PC-9 (cell line): ENCODE results near the gene FATE1. TPM values are rescaled to one million over a fixed set of nuclear protein-coding genes. Genes with fewer than 3 reads are reported as not detected.

Source experiments
- BruUV-seq: library from RNA; stranded (reverse); fragments of 400-500 nt; replicated peaks from 2 replicates; lab custom pipeline; 2021; lab: Mats Ljungman, UMichigan
- CTCF ChIA-PET: fragments of 300-600 bp; sonication (Branson Sonifier 250); formaldehyde crosslinking; loops from one replicate; lab custom pipeline; 2022; ENCODE audit warnings: antibody characterized with exemption; lab: Charles Lee
- POLR2A ChIA-PET: fragments of 300-600 bp; sonication (Branson Sonifier 250); formaldehyde crosslinking; loops from one replicate; lab custom pipeline; 2022; ENCODE audit warnings: antibody characterized with exemption; ENCODE audit not compliant: unreplicated experiment; lab: Charles Lee
- DNase-seq, 2 experiments: peaks; one replicate each; pipeline versions ENCODE4 v3.0.0 to v3.0.0-alpha.2; 2015 to 2022; ENCODE audit warnings: mixed read lengths in 1 of 2
- H2AFZ ChIP-seq: fragments of 200-600 bp; sonication (generic); 2 replicates; pipeline ENCODE4 v1.8.1; 2017; ENCODE audit warnings: antibody characterized with exemption
- H3F3A ChIP-seq: fragments of 200-600 bp; sonication (generic); 2 replicates; pipeline ENCODE4 v1.8.1; 2017; ENCODE audit warnings: antibody characterized with exemption, mild to moderate bottlenecking, low read depth; ENCODE audit not compliant: insufficient read depth
- H3K27ac ChIP-seq: fragments of 200-600 bp; sonication (generic); 2 replicates; pipeline ENCODE4 v1.6.1; 2016; ENCODE audit warnings: mixed run types
- H3K27me3 ChIP-seq: fragments of 200-600 bp; sonication (generic); 2 replicates; pipeline ENCODE4 v1.6.1; 2016; ENCODE audit warnings: low read depth, mixed run types; ENCODE audit not compliant: insufficient read depth
- H3K36me3 ChIP-seq: fragments of 200-600 bp; sonication (generic); 2 replicates; pipeline ENCODE4 v1.6.1; 2016; ENCODE audit warnings: low read depth, mixed run types
- H3K4me1 ChIP-seq: fragments of 200-600 bp; sonication (generic); replicated peaks from 2 replicates; pipeline ENCODE4 v1.6.1; 2016; ENCODE audit warnings: mixed run types; ENCODE audit not compliant: insufficient read depth
- H3K4me2 ChIP-seq: fragments of 200-600 bp; sonication (generic); 2 replicates; pipeline ENCODE4 v1.6.1; 2017; ENCODE audit warnings: mixed run types
- H3K4me3 ChIP-seq: fragments of 200-600 bp; sonication (generic); 2 replicates; pipeline ENCODE4 v1.6.1; 2016; ENCODE audit warnings: mixed run types
- H3K79me2 ChIP-seq: fragments of 200-600 bp; sonication (generic); 2 replicates; pipeline ENCODE4 v1.6.1; 2017; ENCODE audit warnings: low read depth, mixed run types
- H3K9me2 ChIP-seq: fragments of 200-600 bp; sonication (generic); 2 replicates; pipeline ENCODE4 v1.8.1; 2017; ENCODE audit warnings: mild to moderate bottlenecking; ENCODE audit not compliant: insufficient read depth
- H3K9me3 ChIP-seq: fragments of 200-600 bp; sonication (generic); 2 replicates; pipeline ENCODE4 v1.8.1; 2016; ENCODE audit warnings: low read depth; ENCODE audit not compliant: insufficient read depth
- H4K20me1 ChIP-seq: fragments of 200-600 bp; sonication (generic); 2 replicates; pipeline ENCODE4 v1.8.1; 2017; ENCODE audit not compliant: insufficient read depth
- CTCF ChIP-seq: fragments of 200-600 bp; sonication (generic); conservative IDR thresholded peaks from 2 replicates; pipeline ENCODE4 v1.6.1; 2017; ENCODE audit warnings: mixed run types, antibody characterized with exemption, mild to moderate bottlenecking, moderate library complexity
- EZH2 ChIP-seq: fragments of 200-600 bp; sonication (generic); IDR thresholded peaks from 2 replicates; pipeline ENCODE4 v1.8.0; 2017; ENCODE audit warnings: antibody characterized with exemption, low read depth
- intact Hi-C: fragments of 100-400 bp; cut with micrococcal nuclease; formaldehyde crosslinking; loops from one replicate; pipeline ENCODE4 v1.10.0; 2022; ENCODE audit not compliant: unreplicated experiment
- total RNA-seq: library from RNA; stranded (reverse); gene quantifications from 2 replicates; pipeline ENCODE4 v1.2.3, GENCODE V29; 2021

The FATE1 gene
- total RNA-seq, 1 experiment from 2014 or later: not detected

- Histone ChIP-seq H3K4me3 (no peak overlapping the region), H3K36me3 (no peaks in the 10 kb centered on the region), H3K4me1 (no peaks in the 10 kb centered on the region), H3F3A (no peaks in the 10 kb centered on the region), H3K9me3 (no peaks in the 10 kb centered on the region), H3K4me2 (no peak overlapping the region), H2AFZ (no peak overlapping the region), H3K9me2 (no peaks in the 10 kb centered on the region), H3K27ac (no peak overlapping the region), H4K20me1 (no peaks in the 10 kb centered on the region), H3K27me3 (peaks cover 74% of the 10 kb centered on the region), H3K79me2 (no peaks in the 10 kb centered on the region)
- DNase-seq: no peak
- no peak for TF ChIP-seq CTCF
- TF ChIP-seq EZH2: no peak
- CTCF ChIA-PET: no interaction called here
- POLR2A ChIA-PET: no interaction called here
- intact Hi-C loops: no loop called here
- BruUV-seq: no TSS peak
Observed at GRCh38 chrX:151735219-151735618, 19.4 kb downstream of the FATE1 start.

- intact Hi-C loops: no loop called here
- H3F3A ChIP-seq: no peaks in the 10 kb centered on the region
- BruUV-seq: no TSS peak
- TF ChIP-seq EZH2: no peak
- no peak for TF ChIP-seq CTCF
- H3K9me3 ChIP-seq: no peaks in the 10 kb centered on the region
- H3K36me3 ChIP-seq: no peaks in the 10 kb centered on the region
- H3K27ac ChIP-seq: no peak overlapping the region
- DNase-seq: no peak
- H3K4me3 ChIP-seq: no peak overlapping the region
- no peaks in the 10 kb centered on the region for H3K79me2 ChIP-seq
- ChIA-PET CTCF (no interaction called here), POLR2A (no interaction called here)
- H3K4me2 ChIP-seq: no peak overlapping the region
- no peaks in the 10 kb centered on the region for H4K20me1 ChIP-seq
- H2AFZ ChIP-seq: no peak overlapping the region
- H3K27me3 ChIP-seq: peaks cover 87% of the 10 kb centered on the region
- H3K4me1 ChIP-seq: no peaks in the 10 kb centered on the region
- H3K9me2 ChIP-seq: no peaks in the 10 kb centered on the region
Observed at GRCh38 chrX:151736685-151737084, 20.9 kb downstream of the FATE1 start.

GRCh38 chrX:151737494-151737893 lies 21.7 kb downstream of the FATE1 start:
- BruUV-seq: no TSS peak
- Histone ChIP-seq H3K4me3 (no peak overlapping the region), H2AFZ (no peak overlapping the region), H3K4me2 (no peak overlapping the region), H4K20me1 (no peaks in the 10 kb centered on the region), H3F3A (no peaks in the 10 kb centered on the region), H3K79me2 (no peaks in the 10 kb centered on the region), H3K9me3 (no peaks in the 10 kb centered on the region), H3K4me1 (no peaks in the 10 kb centered on the region), H3K36me3 (no peaks in the 10 kb centered on the region), H3K9me2 (no peaks in the 10 kb centered on the region), H3K27ac (no peak overlapping the region), H3K27me3 (peaks cover 79% of the 10 kb centered on the region)
- ChIA-PET CTCF (no interaction called here), POLR2A (no interaction called here)
- intact Hi-C loops: no loop called here
- DNase-seq: no peak
- TF ChIP-seq EZH2: no peak
- no peak for TF ChIP-seq CTCF
